ENCODE data around the gene ARID4A.

The ARID4A gene

DNA sequence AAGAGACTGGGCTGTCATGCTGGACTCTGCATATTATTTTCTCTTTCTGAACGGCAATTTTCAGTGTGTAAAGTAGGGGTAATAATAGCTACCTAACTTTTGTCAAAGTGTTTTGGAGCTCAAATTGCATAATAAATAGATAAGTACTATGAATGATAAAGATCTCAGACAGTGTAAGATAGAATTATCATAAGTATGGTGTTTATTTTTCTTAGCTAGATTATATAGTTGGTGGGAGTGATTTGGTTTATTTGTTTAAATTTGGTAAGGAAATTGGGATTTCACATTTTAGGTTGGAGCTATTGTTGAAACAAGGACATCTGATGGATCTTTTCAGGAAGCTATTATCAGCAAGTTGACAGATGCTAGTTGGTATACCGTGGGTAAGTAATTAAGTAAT is 7.4 kb downstream of the ARID4A start:
- TF ChIP-seq YY1 (IDR thresholded peaks at IDR 0.05; ENCODE audit: insufficient read depth, insufficient read length) (no peak), SUZ12 (IDR thresholded peaks at IDR 0.05; ENCODE audit: extremely low read depth, insufficient read depth, insufficient read length) (no peak), ZNF274 (IDR thresholded peaks at IDR 0.05; ENCODE audit: low read depth, low read length) (no peak)
- no peak for DNase-seq (ENCODE audit: low read depth, low spot score)
- no peaks in the 10 kb centered on the region for H3K4me1 ChIP-seq (ENCODE audit: insufficient read depth, insufficient read length)
- H3K36me3 ChIP-seq (ENCODE audit: insufficient read depth, insufficient read length, low read length), result peaks cover 23% of the 10 kb centered on the region
- no peaks in the 10 kb centered on the region for H3K27me3 ChIP-seq (ENCODE audit: insufficient read depth, insufficient read length)
- H3K9ac ChIP-seq (ENCODE audit: insufficient read length, low read depth), result no peak overlapping the region
- no peaks in the 10 kb centered on the region for H3K9me3 ChIP-seq (ENCODE audit: insufficient read depth, low read length)
- no peak overlapping the region for H3K4me3 ChIP-seq (ENCODE audit: insufficient read length, low read depth)

DNA sequence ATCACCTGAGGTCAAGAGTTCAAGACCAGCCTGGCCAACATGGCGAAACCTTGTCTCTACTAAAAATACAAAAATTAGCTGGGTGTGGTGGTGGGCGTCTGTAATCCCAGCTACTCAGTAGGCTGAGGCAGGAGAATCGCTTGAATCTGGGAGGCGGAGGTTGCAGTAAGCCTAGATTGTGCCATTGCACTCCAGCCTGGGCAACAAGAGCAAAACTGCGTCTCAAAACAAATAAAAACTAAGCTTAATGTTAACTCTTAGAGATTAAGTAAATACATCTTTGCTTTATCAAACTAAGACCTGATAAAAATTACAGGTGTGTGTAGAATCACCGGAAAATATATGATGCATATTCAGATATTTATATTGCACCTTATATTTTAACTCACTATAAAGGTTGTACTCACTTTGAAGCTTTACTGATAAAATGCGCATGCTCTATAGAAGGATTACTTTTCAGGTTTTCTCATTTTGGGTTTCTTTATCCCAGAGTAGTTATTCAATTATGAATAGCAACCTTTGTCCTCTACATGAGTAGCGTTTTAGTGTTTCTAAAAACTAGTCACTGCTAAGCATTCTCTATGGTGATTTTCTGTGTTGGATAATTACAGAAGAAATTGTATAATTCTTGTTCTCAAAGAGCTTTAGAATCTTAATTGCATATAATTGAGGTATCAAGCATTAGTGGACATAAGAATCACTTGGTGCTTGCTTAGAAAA is 9.4 kb downstream of the ARID4A start:
- no peaks in the 10 kb centered on the region for H3K4me1 ChIP-seq (ENCODE audit: insufficient read depth, insufficient read length)
- no peak for TF ChIP-seq ZNF274 (IDR thresholded peaks at IDR 0.05; ENCODE audit: low read depth, low read length)
- TF ChIP-seq SUZ12 (IDR thresholded peaks at IDR 0.05; ENCODE audit: extremely low read depth, insufficient read depth, insufficient read length), result no peak
- peaks cover 15% of the 10 kb centered on the region for H3K36me3 ChIP-seq (ENCODE audit: insufficient read depth, insufficient read length, low read length)
- H3K9ac ChIP-seq (ENCODE audit: insufficient read length, low read depth), result no peak overlapping the region
- H3K27me3 ChIP-seq (ENCODE audit: insufficient read depth, insufficient read length), result no peaks in the 10 kb centered on the region
- H3K4me3 ChIP-seq (ENCODE audit: insufficient read length, low read depth), result no peak overlapping the region
- no peak for DNase-seq (ENCODE audit: low read depth, low spot score)
- H3K9me3 ChIP-seq (ENCODE audit: insufficient read depth, low read length), result no peaks in the 10 kb centered on the region

DNA sequence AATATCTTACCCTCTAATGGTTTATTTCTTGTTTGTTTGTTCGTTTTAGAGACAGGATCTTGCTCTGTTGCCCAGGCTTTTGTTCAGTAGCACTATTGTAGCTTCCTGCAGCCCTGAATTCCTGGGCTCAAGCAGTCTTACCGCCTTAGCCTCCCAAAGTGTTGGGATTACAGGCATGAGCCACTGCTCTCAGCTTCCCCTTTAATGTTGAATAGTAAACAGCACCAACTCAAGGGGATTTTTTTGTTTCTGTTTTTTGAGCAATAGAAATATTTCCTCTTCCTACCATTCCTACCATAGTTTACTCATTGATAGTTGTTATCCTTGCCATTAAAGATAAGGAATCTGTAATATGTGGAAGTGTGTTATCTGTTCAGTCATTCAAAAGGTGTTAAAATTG is 10.7 kb downstream of the ARID4A start:
- Histone ChIP-seq H3K9ac (ENCODE audit: insufficient read length, low read depth) (no peak overlapping the region), H3K4me1 (ENCODE audit: insufficient read depth, insufficient read length) (no peaks in the 10 kb centered on the region), H3K4me3 (ENCODE audit: insufficient read length, low read depth) (no peak overlapping the region), H3K27me3 (ENCODE audit: insufficient read depth, insufficient read length) (no peaks in the 10 kb centered on the region), H3K36me3 (ENCODE audit: insufficient read depth, insufficient read length, low read length) (peaks cover 15% of the 10 kb centered on the region), H3K9me3 (ENCODE audit: insufficient read depth, low read length) (no peaks in the 10 kb centered on the region)
- DNase-seq (ENCODE audit: low read depth, low spot score), result no peak
- TF ChIP-seq YY1 (IDR thresholded peaks at IDR 0.05; ENCODE audit: insufficient read depth, insufficient read length), result no peak
- no peak for TF ChIP-seq SUZ12 (IDR thresholded peaks at IDR 0.05; ENCODE audit: extremely low read depth, insufficient read depth, insufficient read length)
- TF ChIP-seq ZNF274 (IDR thresholded peaks at IDR 0.05; ENCODE audit: low read depth, low read length), result no peak

DNA sequence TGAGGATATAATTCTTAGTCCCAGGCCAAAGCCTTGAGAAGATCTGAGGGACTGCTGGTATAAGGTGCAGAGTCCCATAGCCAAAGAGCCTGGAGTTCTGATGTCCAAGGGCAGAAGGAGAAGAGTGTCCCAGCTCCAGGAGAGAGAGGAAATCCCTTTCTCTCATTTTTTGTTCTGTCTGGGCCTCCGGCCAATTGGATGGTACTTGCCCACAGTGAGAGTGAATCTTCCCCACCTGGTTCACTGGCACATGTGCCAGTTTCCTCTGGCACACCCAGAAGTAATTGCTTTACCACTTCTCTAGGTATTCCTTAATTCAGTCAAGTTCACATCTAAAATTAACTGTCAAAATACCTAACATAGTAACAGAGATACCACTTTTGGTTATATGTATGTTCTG is 15.3 kb downstream of the ARID4A start:
- H3K36me3 ChIP-seq (ENCODE audit: insufficient read depth, insufficient read length, low read length), result peaks cover 5% of the 10 kb centered on the region
- H3K4me1 ChIP-seq (ENCODE audit: insufficient read depth, insufficient read length), result no peaks in the 10 kb centered on the region
- no peak for DNase-seq (ENCODE audit: low read depth, low spot score)
- no peaks in the 10 kb centered on the region for H3K27me3 ChIP-seq (ENCODE audit: insufficient read depth, insufficient read length)
- no peaks in the 10 kb centered on the region for H3K9me3 ChIP-seq (ENCODE audit: insufficient read depth, low read length)
- no peak for TF ChIP-seq ZNF274 (IDR thresholded peaks at IDR 0.05; ENCODE audit: low read depth, low read length)
- no peak for TF ChIP-seq SUZ12 (IDR thresholded peaks at IDR 0.05; ENCODE audit: extremely low read depth, insufficient read depth, insufficient read length)
- TF ChIP-seq YY1 (IDR thresholded peaks at IDR 0.05; ENCODE audit: insufficient read depth, insufficient read length), result no peak
- no peak overlapping the region for H3K4me3 ChIP-seq (ENCODE audit: insufficient read length, low read depth)
- no peak overlapping the region for H3K9ac ChIP-seq (ENCODE audit: insufficient read length, low read depth)

DNA sequence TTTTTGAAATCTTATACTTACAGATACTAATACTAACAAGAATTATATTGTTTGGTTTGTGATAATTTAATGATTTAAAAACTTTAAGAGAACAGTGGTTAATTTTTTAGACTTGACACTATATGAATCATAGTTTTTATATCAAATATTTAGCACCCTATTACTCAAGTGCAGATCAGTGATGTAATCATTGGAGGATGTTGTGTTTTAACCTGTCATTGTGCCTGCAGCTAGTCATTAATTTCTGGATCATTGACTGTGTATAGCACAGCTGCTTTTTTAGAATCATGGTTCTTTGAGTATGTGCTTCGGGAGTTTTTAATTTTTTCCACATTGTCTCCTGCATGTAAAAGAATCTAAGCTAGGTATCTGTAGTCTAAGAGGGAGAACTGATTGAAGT is 17.3 kb downstream of the ARID4A start:
- H3K27me3 ChIP-seq (ENCODE audit: insufficient read depth, insufficient read length), result no peaks in the 10 kb centered on the region
- no peak for TF ChIP-seq ZNF274 (IDR thresholded peaks at IDR 0.05; ENCODE audit: low read depth, low read length)
- no peak for TF ChIP-seq YY1 (IDR thresholded peaks at IDR 0.05; ENCODE audit: insufficient read depth, insufficient read length)
- no peak for TF ChIP-seq SUZ12 (IDR thresholded peaks at IDR 0.05; ENCODE audit: extremely low read depth, insufficient read depth, insufficient read length)
- H3K4me1 ChIP-seq (ENCODE audit: insufficient read depth, insufficient read length), result no peaks in the 10 kb centered on the region
- peaks cover 8% of the 10 kb centered on the region for H3K36me3 ChIP-seq (ENCODE audit: insufficient read depth, insufficient read length, low read length)
- no peak for DNase-seq (ENCODE audit: low read depth, low spot score)
- H3K9me3 ChIP-seq (ENCODE audit: insufficient read depth, low read length), result no peaks in the 10 kb centered on the region
- H3K4me3 ChIP-seq (ENCODE audit: insufficient read length, low read depth), result no peak overlapping the region
- no peak overlapping the region for H3K9ac ChIP-seq (ENCODE audit: insufficient read length, low read depth)

DNA sequence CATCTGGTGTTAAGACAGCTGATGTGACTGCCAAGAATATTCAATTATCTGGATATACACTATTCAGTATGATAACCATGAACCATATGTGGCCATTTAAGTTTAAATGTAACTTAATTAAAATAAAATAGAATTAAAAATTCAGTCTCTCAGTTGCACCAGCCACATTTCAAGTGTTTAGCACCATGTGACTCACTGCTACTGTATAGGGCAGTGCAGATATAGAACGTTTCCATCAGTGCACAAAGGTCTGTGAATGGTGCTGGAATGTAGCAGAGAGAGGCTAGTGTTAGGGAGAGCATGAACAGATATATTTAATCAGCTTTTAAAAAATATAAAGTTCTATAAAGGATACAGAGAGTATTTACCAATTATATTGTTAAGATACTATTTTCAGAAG is 28.7 kb downstream of the ARID4A start:
- no peak for DNase-seq (ENCODE audit: low read depth, low spot score)
- Histone ChIP-seq H3K9me3 (ENCODE audit: insufficient read depth, low read length) (no peaks in the 10 kb centered on the region), H3K9ac (ENCODE audit: insufficient read length, low read depth) (no peak overlapping the region), H3K4me1 (ENCODE audit: insufficient read depth, insufficient read length) (no peaks in the 10 kb centered on the region), H3K36me3 (ENCODE audit: insufficient read depth, insufficient read length, low read length) (peaks cover 17% of the 10 kb centered on the region), H3K27me3 (ENCODE audit: insufficient read depth, insufficient read length) (no peaks in the 10 kb centered on the region), H3K4me3 (ENCODE audit: insufficient read length, low read depth) (no peak overlapping the region)
- TF ChIP-seq ZNF274 (IDR thresholded peaks at IDR 0.05; ENCODE audit: low read depth, low read length) (no peak), YY1 (IDR thresholded peaks at IDR 0.05; ENCODE audit: insufficient read depth, insufficient read length) (no peak), SUZ12 (IDR thresholded peaks at IDR 0.05; ENCODE audit: extremely low read depth, insufficient read depth, insufficient read length) (no peak)

DNA sequence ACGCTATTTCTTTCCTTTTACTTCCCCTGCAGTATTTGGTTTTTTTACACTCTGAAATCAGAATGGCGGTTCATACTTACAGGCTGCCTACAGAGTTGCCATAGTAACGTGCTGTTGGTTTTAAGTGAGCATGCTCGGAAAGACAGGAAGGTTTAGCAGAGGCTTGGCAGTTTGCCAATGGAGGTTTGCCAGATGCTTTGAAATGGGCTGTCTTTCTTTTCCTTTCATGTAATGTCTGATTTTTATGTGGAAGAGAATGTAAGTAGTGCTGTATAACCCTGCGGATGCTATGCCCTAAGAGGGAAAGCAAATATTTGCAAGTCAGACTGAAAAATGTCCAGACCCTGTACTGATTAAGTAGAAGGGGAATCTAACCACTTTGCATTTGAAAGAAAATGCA is 32.8 kb downstream of the ARID4A start:
- H3K36me3 ChIP-seq (ENCODE audit: insufficient read depth, insufficient read length, low read length), result peaks cover 5% of the 10 kb centered on the region
- H3K9ac ChIP-seq (ENCODE audit: insufficient read length, low read depth), result no peak overlapping the region
- H3K4me1 ChIP-seq (ENCODE audit: insufficient read depth, insufficient read length), result no peaks in the 10 kb centered on the region
- H3K27me3 ChIP-seq (ENCODE audit: insufficient read depth, insufficient read length), result no peaks in the 10 kb centered on the region
- DNase-seq (ENCODE audit: low read depth, low spot score), result peak; percentile 77
- no peaks in the 10 kb centered on the region for H3K9me3 ChIP-seq (ENCODE audit: insufficient read depth, low read length)
- H3K4me3 ChIP-seq (ENCODE audit: insufficient read length, low read depth), result no peak overlapping the region
- no peak for TF ChIP-seq SUZ12 (IDR thresholded peaks at IDR 0.05; ENCODE audit: extremely low read depth, insufficient read depth, insufficient read length)
